ENCODE data around the gene OSBPL6.
"Not testable (repeated sequence)": the region's sequence is repeated elsewhere in the genome, so short reads cannot be mapped to it uniquely, and the experiment has no call there.

The OSBPL6 gene

GRCh38 chr2:178198441-178198840 lies 4.1 kb downstream of the OSBPL6 start:
- DNase-seq (ENCODE audit: low read depth) = not testable (repeated sequence)

- no peak for DNase-seq (ENCODE audit: low read depth)
Observed at GRCh38 chr2:178199334-178199733, 5.0 kb downstream of the OSBPL6 start.

GRCh38 chr2:178200331-178200730 lies 6.0 kb downstream of the OSBPL6 start:
- DNase-seq (ENCODE audit: low read depth) = no peak

- DNase-seq (ENCODE audit: low read depth) = no peak
Observed at GRCh38 chr2:178202927-178203326, 8.6 kb downstream of the OSBPL6 start.

- DNase-seq (ENCODE audit: low read depth) = no peak
Observed at GRCh38 chr2:178204977-178205376, 10.7 kb downstream of the OSBPL6 start.

GRCh38 chr2:178205853-178206521 lies 11.7 kb downstream of the OSBPL6 start:
- no peak for DNase-seq (ENCODE audit: low read depth)

- no peak for DNase-seq (ENCODE audit: low read depth)
Observed at GRCh38 chr2:178208336-178208735, 14.0 kb downstream of the OSBPL6 start.

- DNase-seq (ENCODE audit: low read depth) = no peak
Observed at GRCh38 chr2:178208817-178209216, 14.5 kb downstream of the OSBPL6 start.

- no peak for DNase-seq (ENCODE audit: low read depth)
Observed at GRCh38 chr2:178211460-178211859, 17.1 kb downstream of the OSBPL6 start.

- DNase-seq (ENCODE audit: low read depth) = no peak
Observed at GRCh38 chr2:178211943-178212342, 17.6 kb downstream of the OSBPL6 start.

- no peak for DNase-seq (ENCODE audit: low read depth)
Observed at GRCh38 chr2:178213991-178214390, 19.7 kb downstream of the OSBPL6 start.

- no peak for DNase-seq (ENCODE audit: low read depth)
Observed at GRCh38 chr2:178219247-178219646, 24.9 kb downstream of the OSBPL6 start.

- DNase-seq (ENCODE audit: low read depth) = no peak
Observed at GRCh38 chr2:178220814-178221213, 26.5 kb downstream of the OSBPL6 start.

- DNase-seq (ENCODE audit: low read depth) = no peak
Observed at GRCh38 chr2:178221556-178221955, 27.2 kb downstream of the OSBPL6 start.

GRCh38 chr2:178223806-178224205 lies 29.5 kb downstream of the OSBPL6 start:
- DNase-seq (ENCODE audit: low read depth) = no peak

GRCh38 chr2:178225006-178225805 lies 30.9 kb downstream of the OSBPL6 start:
- DNase-seq (ENCODE audit: low read depth) = no peak

- no peak for DNase-seq (ENCODE audit: low read depth)
Observed at GRCh38 chr2:178227187-178227586, 32.9 kb downstream of the OSBPL6 start.

- DNase-seq (ENCODE audit: low read depth) = no peak
Observed at GRCh38 chr2:178229927-178230326, 35.6 kb downstream of the OSBPL6 start.

- DNase-seq (ENCODE audit: low read depth) = no peak
Observed at GRCh38 chr2:178230396-178230795, 36.1 kb downstream of the OSBPL6 start.

GRCh38 chr2:178233428-178233827 lies 39.1 kb downstream of the OSBPL6 start:
- no peak for DNase-seq (ENCODE audit: low read depth)

- no peak for DNase-seq (ENCODE audit: low read depth)
Observed at GRCh38 chr2:178234648-178235047, 40.3 kb downstream of the OSBPL6 start.

GRCh38 chr2:178237488-178238153 lies 43.3 kb downstream of the OSBPL6 start:
- no peak for DNase-seq (ENCODE audit: low read depth)

GRCh38 chr2:178238154-178238521 lies 43.8 kb downstream of the OSBPL6 start:
- no peak for DNase-seq (ENCODE audit: low read depth)
